CD4-positive, alpha-beta T cell treated with Interleukin-12 subunit alpha and Interleukin-12 subunit beta, for 1 hour (primary cell): ENCODE measurements around the gene CLPX.
"Not testable (repeated sequence)": the region's sequence is repeated elsewhere in the genome, so short reads cannot be mapped to it uniquely, and the experiment has no call there.

Experiments used
- DNase-seq: peaks from one replicate; pipeline ENCODE4 v3.0.0-alpha.2; 2020

CLPX gene

GRCh38 chr15:65099801-65100200 lies 85.3 kb downstream of the CLPX start:
- DNase-seq, result not testable (repeated sequence)

GRCh38 chr15:65099336-65099735 lies 85.8 kb downstream of the CLPX start:
- DNase-seq, result no peak
